Measurements from ENCODE around the gene DIP2B.

DNA sequence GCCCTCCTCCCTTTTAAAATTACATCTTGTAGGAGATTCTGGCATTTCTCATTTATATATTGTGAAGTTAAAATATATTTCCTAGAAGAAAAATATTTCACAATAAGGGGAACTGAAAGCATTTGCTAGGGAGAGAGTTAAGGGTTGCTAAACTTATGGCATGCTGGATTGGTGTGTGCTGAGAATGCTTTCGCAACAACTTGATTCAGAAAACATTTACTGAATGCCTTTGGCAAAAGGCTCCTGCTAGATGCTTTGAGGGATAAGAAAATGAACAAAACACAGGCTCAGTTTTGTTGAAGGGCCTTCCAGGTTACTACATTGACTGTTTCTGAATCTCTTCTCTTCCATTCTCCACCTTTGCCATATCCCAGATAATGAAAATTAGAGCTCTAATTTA is 67.5 kb downstream of the DIP2B start:
- TF ChIP-seq, protein P1, sequence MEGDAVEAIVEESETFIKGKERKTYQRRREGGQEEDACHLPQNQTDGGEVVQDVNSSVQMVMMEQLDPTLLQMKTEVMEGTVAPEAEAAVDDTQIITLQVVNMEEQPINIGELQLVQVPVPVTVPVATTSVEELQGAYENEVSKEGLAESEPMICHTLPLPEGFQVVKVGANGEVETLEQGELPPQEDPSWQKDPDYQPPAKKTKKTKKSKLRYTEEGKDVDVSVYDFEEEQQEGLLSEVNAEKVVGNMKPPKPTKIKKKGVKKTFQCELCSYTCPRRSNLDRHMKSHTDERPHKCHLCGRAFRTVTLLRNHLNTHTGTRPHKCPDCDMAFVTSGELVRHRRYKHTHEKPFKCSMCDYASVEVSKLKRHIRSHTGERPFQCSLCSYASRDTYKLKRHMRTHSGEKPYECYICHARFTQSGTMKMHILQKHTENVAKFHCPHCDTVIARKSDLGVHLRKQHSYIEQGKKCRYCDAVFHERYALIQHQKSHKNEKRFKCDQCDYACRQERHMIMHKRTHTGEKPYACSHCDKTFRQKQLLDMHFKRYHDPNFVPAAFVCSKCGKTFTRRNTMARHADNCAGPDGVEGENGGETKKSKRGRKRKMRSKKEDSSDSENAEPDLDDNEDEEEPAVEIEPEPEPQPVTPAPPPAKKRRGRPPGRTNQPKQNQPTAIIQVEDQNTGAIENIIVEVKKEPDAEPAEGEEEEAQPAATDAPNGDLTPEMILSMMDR (IDR thresholded peaks at IDR 0.05), result no peak
- TF ChIP-seq EP300 (IDR thresholded peaks at IDR 0.05) (no peak), POLR2A (IDR thresholded peaks at IDR 0.05) (no peak)

Data from suprapubic skin (tissue), 3 donors.